Nephron (organoid): ENCODE data around the gene TCOF1.

ENCODE experiments used
- H3K27ac Mint-ChIP-seq, 3 experiments: 2 replicates each; pipeline ENCODE4 v1.8.0; 2020; ENCODE audit warnings: mixed read lengths in 3 of 3, mild to moderate bottlenecking in 2 of 3, moderate library complexity in 1 of 3
- H3K27me3 Mint-ChIP-seq: 2 replicates; pipeline ENCODE4 v1.8.0; 2021; ENCODE audit warnings: low read depth, mild to moderate bottlenecking, moderate library complexity, mixed read lengths
- H3K36me3 Mint-ChIP-seq: 2 replicates; pipeline ENCODE4 v1.8.0; 2020; ENCODE audit warnings: low read depth, mixed read lengths
- H3K4me1 Mint-ChIP-seq: 2 replicates; pipeline ENCODE4 v1.8.0; 2020; ENCODE audit warnings: mixed read lengths
- H3K4me3 Mint-ChIP-seq, 3 experiments: 2 replicates each; pipeline ENCODE4 v1.8.0; 2020; ENCODE audit warnings: mild to moderate bottlenecking in 3 of 3, mixed read lengths in 3 of 3, moderate library complexity in 2 of 3
- H3K9me3 Mint-ChIP-seq: 2 replicates; pipeline ENCODE4 v1.8.0; 2020; ENCODE audit warnings: mixed read lengths
- TF ChIP-seq, protein P1 (sequence below), 3 experiments: fragments of 200-600 bp; sonication (generic); IDR thresholded peaks; one replicate each; pipeline ENCODE4 v1.5.0; 2021; ENCODE audit warnings: antibody characterized with exemption in 3 of 3; ENCODE audit not compliant: unreplicated experiment in 3 of 3

Gene TCOF1

DNA sequence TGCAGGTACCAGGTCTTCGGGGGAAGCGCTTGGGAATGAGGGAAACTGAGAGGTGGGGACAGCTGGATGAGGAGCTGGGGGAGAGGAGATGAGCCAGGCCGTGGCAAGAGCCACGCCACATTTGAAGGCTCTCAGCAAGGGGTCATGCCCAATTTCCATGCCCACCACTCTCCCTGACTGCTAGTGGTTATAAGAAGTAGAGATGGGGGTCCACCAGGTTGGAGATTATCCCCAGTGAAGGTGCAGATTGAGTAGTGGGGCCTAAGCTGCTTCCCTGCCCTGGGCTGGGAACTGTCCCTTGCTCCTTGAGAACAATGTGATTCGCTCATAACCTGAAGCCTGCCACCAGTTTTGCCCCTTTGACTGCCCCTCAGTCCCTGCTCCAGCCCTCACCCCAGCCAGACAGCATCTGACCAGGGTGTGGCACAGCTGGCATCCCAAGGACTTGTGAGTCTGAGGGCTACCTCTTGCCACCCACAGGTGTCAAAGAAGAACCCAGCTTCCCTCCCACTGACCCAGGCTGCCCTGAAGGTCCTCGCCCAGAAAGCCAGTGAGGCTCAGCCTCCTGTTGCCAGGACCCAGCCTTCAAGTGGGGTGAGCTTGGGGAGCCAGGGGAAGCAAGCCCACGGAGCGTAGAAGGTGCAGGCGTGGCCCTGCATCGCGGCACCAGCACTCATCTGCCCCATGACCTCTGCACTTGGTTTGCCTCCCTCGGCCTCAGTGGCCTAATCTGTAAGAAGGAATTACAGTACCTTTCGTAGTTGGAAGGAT is 33.8 kb downstream of the TCOF1 start:
- no peak overlapping the region for H3K27ac Mint-ChIP-seq
- no peaks in the 10 kb centered on the region for H3K4me1 Mint-ChIP-seq
- no peaks in the 10 kb centered on the region for H3K27me3 Mint-ChIP-seq
- TF ChIP-seq, protein P1, sequence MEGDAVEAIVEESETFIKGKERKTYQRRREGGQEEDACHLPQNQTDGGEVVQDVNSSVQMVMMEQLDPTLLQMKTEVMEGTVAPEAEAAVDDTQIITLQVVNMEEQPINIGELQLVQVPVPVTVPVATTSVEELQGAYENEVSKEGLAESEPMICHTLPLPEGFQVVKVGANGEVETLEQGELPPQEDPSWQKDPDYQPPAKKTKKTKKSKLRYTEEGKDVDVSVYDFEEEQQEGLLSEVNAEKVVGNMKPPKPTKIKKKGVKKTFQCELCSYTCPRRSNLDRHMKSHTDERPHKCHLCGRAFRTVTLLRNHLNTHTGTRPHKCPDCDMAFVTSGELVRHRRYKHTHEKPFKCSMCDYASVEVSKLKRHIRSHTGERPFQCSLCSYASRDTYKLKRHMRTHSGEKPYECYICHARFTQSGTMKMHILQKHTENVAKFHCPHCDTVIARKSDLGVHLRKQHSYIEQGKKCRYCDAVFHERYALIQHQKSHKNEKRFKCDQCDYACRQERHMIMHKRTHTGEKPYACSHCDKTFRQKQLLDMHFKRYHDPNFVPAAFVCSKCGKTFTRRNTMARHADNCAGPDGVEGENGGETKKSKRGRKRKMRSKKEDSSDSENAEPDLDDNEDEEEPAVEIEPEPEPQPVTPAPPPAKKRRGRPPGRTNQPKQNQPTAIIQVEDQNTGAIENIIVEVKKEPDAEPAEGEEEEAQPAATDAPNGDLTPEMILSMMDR (IDR thresholded peaks at IDR 0.05; ENCODE audit: unreplicated experiment in 3 of 3): no peak
- peaks cover 37% of the 10 kb centered on the region for H3K36me3 Mint-ChIP-seq
- no peak overlapping the region for H3K4me3 Mint-ChIP-seq
- no peaks in the 10 kb centered on the region for H3K9me3 Mint-ChIP-seq

DNA sequence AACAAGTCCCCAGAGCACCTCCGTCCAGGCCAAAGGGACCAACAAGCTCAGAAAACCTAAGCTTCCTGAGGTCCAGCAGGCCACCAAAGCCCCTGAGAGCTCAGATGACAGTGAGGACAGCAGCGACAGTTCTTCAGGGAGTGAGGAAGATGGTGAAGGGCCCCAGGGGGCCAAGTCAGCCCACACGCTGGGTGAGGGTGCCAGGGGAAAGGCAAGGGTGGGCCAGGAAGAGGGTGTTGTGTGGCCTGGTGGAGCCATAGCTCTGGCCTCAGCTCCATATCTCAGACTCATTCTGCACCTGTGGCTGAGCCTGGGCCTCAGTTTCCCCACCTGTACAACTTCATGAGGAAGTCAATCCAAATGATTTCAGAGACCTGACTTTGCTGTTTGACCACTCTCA is 34.5 kb downstream of the TCOF1 start:
- Mint-ChIP-seq H3K4me1 (no peaks in the 10 kb centered on the region), H3K27me3 (no peaks in the 10 kb centered on the region), H3K9me3 (no peaks in the 10 kb centered on the region), H3K27ac (no peak overlapping the region), H3K4me3 (no peak overlapping the region), H3K36me3 (peaks cover 38% of the 10 kb centered on the region)
- TF ChIP-seq, protein P1 (IDR thresholded peaks at IDR 0.05; ENCODE audit: unreplicated experiment in 3 of 3): no peak

DNA sequence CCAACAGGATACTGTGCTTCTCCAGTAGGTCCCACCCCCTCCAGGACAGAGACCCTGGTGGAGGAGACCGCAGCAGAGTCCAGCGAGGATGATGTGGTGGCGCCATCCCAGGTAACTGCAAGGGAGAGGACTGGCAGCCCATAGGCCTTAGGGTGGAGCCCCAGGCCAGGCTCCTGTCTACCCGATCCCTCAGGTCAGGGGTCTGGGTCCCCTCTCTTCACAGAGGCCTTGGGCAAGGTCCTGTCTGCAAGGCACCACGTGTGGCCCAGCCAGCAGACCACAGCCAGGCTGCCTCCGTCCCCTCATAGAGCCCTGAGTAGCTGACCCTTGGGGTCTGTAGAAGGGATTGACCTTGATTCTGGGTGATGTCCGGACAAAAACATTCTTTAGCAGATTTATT is 35.2 kb downstream of the TCOF1 start:
- TF ChIP-seq, protein P1 (IDR thresholded peaks at IDR 0.05; ENCODE audit: unreplicated experiment in 3 of 3): no peak
- no peaks in the 10 kb centered on the region for H3K27me3 Mint-ChIP-seq
- H3K36me3 Mint-ChIP-seq: peaks cover 43% of the 10 kb centered on the region
- no peak overlapping the region for H3K27ac Mint-ChIP-seq
- no peak overlapping the region for H3K4me3 Mint-ChIP-seq
- H3K9me3 Mint-ChIP-seq: no peaks in the 10 kb centered on the region
- H3K4me1 Mint-ChIP-seq: no peaks in the 10 kb centered on the region

DNA sequence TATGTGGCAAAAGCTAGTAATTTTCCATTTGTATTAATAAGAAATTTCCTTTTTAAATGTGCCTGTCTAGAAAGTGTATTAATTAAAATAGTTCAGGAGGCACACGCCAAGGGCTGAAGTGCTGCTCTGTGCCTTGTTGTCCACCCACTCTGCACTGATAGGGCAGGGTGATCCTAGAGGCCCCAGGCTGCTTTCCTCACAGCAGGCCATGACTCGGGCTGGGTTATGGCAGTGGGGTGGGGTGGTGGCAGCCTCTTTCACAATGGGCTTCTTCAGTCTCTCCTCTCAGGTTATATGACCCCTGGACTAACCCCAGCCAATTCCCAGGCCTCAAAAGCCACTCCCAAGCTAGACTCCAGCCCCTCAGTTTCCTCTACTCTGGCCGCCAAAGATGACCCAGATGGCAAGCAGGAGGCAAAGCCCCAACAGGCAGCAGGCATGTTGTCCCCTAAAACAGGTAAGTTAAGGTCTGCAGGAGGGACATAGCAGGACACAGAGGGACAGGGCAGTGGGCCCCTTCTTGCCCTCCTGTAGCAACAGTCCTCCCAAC is 35.7 kb downstream of the TCOF1 start:
- H3K27ac Mint-ChIP-seq: no peak overlapping the region
- peaks cover 47% of the 10 kb centered on the region for H3K36me3 Mint-ChIP-seq
- no peaks in the 10 kb centered on the region for H3K9me3 Mint-ChIP-seq
- H3K4me3 Mint-ChIP-seq: no peak overlapping the region
- TF ChIP-seq, protein P1 (IDR thresholded peaks at IDR 0.05; ENCODE audit: unreplicated experiment in 3 of 3): no peak
- H3K4me1 Mint-ChIP-seq: no peaks in the 10 kb centered on the region
- H3K27me3 Mint-ChIP-seq: no peaks in the 10 kb centered on the region

DNA sequence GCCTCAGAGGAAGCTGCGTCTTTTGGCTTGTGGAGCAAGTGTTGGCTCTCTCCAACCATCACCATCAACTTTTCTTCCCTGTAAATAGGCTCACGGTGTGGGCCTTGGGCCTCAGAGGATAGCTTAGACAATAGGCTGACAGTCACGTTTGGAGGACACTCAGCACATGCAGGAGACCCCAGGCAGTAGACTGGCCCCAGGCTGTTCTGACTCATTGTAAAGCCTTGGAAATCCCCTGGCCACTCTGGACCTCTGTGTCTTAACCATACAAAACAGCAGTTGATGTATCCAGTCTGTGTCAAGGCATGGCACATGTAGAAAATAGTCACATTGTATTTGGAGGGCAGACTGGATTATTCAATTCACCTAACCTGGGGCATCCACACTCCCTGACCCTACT is 36.6 kb downstream of the TCOF1 start:
- H3K36me3 Mint-ChIP-seq: peaks cover 51% of the 10 kb centered on the region
- H3K4me1 Mint-ChIP-seq: no peaks in the 10 kb centered on the region
- no peaks in the 10 kb centered on the region for H3K27me3 Mint-ChIP-seq
- no peak overlapping the region for H3K4me3 Mint-ChIP-seq
- TF ChIP-seq, protein P1 (IDR thresholded peaks at IDR 0.05; ENCODE audit: unreplicated experiment in 3 of 3): no peak
- no peak overlapping the region for H3K27ac Mint-ChIP-seq
- no peaks in the 10 kb centered on the region for H3K9me3 Mint-ChIP-seq
